NCI-H526 treated with DMSO at 0.1 percent for 48 hours (cell line): ENCODE results near the gene CCL2.
"Not testable (repeated sequence)": the region's sequence is repeated elsewhere in the genome, so short reads cannot be mapped to it uniquely, and the experiment has no call there.

Experiments used
- DNase-seq: peaks from one replicate; lab custom pipeline; 2025; lab: John Stamatoyannopoulos, UW

CCL2 gene

GRCh38 chr17:34254651-34255380, at the start of gene CCL2:
TSS of gene CCL2 (plus strand) at chr17:34255285. CDS start at chr17:34255350, 65 bp downstream.
- DNase-seq = no peak

GRCh38 chr17:34205401-34205800, 49.7 kb upstream of the CCL2 start:
- no peak for DNase-seq

- DNase-seq = no peak
These were observed 48.5 kb upstream of the CCL2 start for GRCh38 chr17:34206569-34206968.

GRCh38 chr17:34207572-34207971, 47.5 kb upstream of the CCL2 start:
- no peak for DNase-seq

- DNase-seq = no peak
These were observed 36.3 kb upstream of the CCL2 start for GRCh38 chr17:34218748-34219147.

- no peak for DNase-seq
These were observed 35.7 kb upstream of the CCL2 start for GRCh38 chr17:34219405-34219804.

- no peak for DNase-seq
These were observed 34.9 kb upstream of the CCL2 start for GRCh38 chr17:34220045-34220751.

- no peak for DNase-seq
These were observed 34.2 kb upstream of the CCL2 start for GRCh38 chr17:34220752-34221395.

- no peak for DNase-seq
These were observed 33.7 kb upstream of the CCL2 start for GRCh38 chr17:34221411-34221810.

GRCh38 chr17:34222722-34223497, 32.2 kb upstream of the CCL2 start:
- no peak for DNase-seq

- no peak for DNase-seq
These were observed 30.0 kb upstream of the CCL2 start for GRCh38 chr17:34225046-34225445.

- DNase-seq = no peak
These were observed 28.9 kb upstream of the CCL2 start for GRCh38 chr17:34226011-34226743.

GRCh38 chr17:34226744-34227034, 28.4 kb upstream of the CCL2 start:
- DNase-seq = no peak

GRCh38 chr17:34227293-34227692, 27.8 kb upstream of the CCL2 start:
- DNase-seq = not testable (repeated sequence)

GRCh38 chr17:34227707-34228106, 27.4 kb upstream of the CCL2 start:
- DNase-seq = no peak

- DNase-seq = no peak
These were observed 26.3 kb upstream of the CCL2 start for GRCh38 chr17:34228781-34229180.

- no peak for DNase-seq
These were observed 24.7 kb upstream of the CCL2 start for GRCh38 chr17:34230342-34230741.

- no peak for DNase-seq
These were observed 20.5 kb upstream of the CCL2 start for GRCh38 chr17:34234616-34235015.

GRCh38 chr17:34235389-34236028, 19.6 kb upstream of the CCL2 start:
- no peak for DNase-seq

- no peak for DNase-seq
These were observed 18.7 kb upstream of the CCL2 start for GRCh38 chr17:34236281-34236892.

GRCh38 chr17:34237458-34237857, 17.6 kb upstream of the CCL2 start:
- DNase-seq = no peak
